Ureter (tissue), 1 donor: ENCODE data around the gene SLC2A1. TPM values are rescaled to one million over a fixed set of nuclear protein-coding genes. Genes with fewer than 3 reads are reported as not detected.

ENCODE experiments used
- DNase-seq: peaks from one replicate; pipeline ENCODE4 v3.0.0-alpha.2; 2020; ENCODE audit warnings: low spot score
- total RNA-seq: library from RNA; stranded (reverse); gene quantifications from one replicate; pipeline ENCODE4 v1.2.4, GENCODE V29; 2023
- donor health status: DM: yes; HTN: yes; CAD: no.

The SLC2A1 gene
- total RNA-seq, 1 donor from 2014 or later, result 246 TPM

DNA sequence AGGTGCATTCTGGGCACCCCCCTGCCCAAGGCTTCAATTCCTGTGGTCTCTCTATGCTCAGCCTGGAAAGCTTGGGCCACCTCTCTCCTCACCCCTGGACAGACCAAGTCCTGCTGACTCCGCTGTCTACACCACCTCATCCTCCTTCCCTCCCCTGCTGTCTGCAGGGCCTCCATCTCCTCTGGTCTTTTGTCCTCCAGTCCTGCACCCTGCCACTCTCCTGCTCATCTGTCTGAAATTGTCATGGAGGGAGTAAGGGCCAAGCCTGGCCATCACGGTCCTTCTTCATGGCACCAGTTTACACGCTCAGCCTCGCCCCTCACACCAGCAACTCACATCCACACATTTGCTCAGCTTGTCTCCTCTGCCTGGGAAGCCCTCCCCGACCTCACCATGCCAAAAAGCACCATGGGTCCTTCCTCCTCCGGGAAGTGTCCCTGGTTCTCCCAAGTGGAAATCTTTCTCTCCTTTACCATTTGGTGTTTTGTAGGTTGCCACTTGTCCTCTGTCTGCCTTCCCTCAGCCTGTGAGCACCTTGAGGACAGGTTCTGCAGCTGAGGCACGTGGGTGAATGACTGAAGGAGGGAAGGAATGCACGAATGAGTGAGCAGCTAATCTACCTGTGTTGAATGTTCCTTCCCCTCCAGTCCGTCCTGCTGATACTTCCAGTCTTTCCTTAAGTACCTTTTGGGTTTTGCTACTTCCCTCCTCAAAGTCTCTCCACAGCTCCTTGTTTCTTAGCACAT is 2.1 kb upstream of the SLC2A1 start:
- no peak for DNase-seq

DNA sequence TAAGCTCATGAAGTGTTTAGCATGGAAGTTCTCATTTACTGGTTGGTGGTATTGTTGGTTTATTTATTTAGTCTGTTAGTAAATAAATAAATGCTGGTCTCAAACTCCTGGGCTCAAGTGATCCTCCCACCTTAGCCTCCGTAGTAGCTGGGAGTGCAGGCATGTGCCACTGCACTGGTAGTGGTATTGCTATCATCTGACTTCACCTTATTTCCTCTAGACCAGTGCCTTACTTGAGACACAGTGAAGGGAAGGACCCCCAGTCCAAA is 1.4 kb upstream of the SLC2A1 start:
- DNase-seq, result no peak

DNA sequence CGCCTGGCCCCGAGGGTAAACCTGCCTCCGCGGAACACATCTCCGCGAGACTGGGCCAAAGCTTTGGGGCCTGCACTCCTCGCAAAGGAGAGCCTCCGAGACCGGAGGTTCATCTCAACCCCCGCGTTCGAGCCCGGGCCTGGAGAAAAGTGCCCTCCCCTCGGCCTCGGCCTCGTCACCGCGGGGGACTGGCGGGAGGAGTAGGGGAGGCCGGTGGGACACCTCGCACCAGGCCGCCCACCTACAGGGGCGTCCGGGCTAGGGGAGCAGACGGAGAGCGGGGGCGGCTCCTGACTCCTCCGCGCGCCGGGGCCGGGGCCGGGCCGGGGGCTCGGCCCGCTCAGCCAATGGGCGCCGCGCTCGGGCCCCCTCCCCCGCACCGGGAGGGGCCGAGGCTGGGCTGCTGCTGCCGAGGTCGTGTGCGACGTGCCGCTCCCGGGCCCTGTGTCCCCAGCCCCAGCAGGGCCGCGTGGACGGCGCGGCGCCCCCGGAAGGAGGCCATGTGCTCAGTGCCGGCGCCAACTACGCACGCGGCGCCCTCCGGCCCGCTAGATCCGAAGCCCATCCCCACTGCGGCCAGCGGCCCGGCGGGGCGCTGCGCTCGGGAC is 684 bp downstream of the SLC2A1 start:
- no peak for DNase-seq

DNA sequence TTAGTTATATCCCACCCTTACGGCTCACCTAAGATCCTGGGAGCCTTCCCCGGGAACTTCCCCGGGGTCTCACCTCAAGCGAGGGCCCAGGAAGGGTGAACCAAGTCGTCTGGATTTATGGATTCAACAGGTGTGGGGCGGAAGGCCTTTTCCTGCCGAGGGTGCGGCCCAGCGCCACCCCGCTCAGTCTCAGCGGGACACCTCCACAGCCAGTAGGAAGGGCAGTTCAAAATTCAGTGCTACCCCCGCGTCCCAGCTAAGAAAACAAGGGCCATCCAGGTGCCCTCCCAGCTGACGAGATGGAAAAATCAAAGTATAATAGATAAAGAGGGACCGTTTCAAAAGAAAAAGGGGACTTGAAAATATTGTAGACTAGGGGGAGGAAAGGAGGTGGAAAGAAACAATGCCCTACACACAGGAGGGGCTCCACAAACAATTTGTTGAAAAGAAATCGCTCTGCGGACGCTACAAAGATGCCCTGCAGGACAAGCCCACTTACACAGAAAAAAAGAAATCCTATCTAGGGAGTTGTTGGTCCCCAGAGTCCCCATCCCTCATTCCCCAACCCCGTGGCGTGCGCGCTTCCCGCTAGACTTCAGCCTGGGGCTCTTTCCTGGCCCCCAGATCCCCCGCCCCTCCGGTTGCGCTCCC is 1.3 kb downstream of the SLC2A1 start:
- no peak for DNase-seq

DNA sequence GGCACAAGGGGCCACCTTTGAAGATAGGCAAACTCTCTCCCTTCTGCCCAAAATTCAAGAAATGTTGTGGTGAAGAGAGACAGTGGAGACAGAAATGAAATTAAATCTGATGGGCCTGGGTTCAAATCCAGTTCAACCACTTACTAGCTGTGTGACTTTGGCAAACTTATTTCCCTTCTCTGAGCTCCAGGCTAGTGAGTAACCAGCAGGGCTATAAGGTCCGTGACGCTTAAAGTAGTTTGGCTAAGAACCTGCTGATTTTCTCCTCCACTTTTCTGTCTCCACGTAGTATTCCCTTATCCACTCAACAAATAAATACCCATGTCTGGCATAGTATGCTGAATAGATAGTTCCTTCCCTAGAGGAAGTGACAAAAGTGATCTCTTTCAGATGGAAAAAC is 1.9 kb downstream of the SLC2A1 start:
- DNase-seq, result no peak

DNA sequence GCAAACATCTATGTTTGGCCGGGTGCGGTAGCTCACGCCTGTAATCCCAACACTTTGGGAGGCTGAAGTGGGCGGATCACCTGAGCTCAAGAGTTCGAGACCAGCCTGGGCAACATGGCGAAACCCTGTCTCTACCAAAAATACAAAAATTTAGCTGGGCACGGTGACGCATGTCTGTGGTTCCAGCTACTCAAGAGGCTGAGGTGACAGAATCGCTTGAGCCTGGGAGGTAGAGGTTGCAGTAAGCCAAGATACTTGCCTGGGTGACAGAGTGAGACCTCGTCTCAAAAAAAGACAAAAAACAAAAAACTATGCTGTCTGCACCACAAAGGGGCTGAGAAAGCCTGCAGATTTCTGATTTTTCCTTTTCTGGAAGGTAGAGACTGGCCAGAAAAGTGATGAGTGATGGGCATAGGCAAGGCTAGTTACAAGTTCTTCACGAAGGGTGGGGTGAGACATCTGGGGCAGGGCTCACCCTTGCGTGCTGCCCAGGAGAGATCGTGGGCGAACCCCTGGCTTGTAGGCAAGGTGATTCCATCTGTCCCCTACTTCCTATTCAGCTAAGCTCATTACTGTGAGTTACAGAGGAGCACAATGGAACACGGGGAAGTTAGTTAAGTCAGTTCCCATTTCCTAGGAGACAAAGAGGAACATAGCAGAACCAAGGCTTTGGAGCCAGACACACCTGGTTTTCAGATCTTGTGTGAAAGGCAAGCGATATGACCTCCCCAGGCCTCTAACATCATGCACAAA is 3.2 kb downstream of the SLC2A1 start:
- no peak for DNase-seq

DNA sequence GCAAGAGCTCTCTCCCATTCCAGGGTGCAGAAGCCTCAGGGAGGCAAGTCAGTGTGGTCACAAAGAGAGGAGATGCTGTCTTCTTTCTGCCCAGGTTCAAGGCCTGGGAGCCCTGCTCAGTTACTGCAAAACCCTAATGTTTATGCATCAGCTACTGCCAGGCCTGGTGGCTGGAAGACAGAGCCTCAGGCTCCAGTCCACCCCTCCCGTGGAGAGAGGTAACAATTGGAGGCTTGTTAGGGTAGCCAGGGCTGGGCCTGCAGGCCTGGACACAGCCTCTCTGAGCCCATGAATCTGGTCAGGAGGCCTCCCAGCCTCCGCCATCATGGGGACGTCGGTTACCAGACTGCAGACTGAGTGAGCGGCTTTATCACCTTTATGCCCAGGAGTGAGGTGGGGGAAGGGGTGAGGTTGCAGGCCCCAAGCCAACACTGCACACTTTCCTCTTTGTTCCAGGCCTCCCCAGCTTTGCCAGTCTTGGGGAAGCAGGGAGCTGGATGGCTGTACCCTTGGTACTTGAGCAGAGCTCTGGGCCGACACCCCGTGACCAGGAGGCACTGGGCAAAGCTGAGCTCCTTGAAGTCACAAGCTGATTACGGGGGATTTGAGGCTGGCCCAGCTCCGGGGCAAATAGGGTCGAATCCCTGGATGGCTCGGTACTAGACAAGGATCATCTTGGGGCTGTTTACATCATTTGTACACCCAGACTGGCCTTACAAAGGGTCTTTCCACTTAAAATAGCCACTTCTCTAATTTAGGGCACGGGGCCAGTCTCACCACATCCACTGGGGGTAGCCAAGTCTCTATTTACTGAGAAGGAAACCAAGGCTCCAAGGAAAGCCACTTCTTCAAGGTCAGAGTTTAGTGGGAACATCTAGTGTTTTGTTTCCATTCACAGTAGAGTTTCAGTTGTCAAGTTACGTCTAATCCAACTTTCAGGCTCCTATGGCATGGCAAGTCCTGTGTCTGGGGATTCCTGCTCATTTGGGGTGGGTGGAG is 5.2 kb downstream of the SLC2A1 start:
- DNase-seq, result peak; percentile 41

DNA sequence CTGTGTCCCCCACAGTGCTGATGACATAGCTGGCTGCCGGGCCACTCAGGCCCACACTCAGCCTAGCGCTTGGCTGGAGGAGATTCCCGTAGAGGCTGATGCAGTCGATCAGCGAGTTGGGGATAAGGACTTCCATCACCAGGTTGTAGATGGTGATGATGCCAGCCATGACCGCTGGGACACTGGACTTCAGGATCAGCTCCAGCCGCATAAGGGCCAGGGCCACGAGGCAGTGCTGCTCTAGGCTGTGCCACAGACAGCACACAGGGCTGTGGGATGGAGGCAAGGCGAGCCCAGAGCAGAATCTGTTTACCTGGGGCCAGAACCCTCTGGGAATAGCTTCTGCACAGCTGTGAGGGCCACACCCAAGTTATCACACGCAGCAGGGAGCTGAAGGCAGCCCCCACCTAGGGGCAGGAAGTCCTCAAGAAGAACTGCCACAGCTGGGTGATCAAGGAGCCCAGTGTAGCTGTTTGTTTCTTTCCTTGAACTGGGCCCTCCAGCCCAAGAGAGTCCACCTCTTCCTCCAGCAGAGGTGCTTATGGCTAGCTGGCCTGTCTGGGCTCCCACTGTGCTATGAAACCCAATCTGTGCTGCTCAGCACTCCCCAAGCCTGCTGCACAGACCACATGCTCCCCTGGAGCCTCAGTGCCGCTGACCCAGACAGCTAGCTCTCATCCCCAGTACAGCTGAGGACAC is 6.2 kb downstream of the SLC2A1 start:
- DNase-seq, result peak; percentile 44

DNA sequence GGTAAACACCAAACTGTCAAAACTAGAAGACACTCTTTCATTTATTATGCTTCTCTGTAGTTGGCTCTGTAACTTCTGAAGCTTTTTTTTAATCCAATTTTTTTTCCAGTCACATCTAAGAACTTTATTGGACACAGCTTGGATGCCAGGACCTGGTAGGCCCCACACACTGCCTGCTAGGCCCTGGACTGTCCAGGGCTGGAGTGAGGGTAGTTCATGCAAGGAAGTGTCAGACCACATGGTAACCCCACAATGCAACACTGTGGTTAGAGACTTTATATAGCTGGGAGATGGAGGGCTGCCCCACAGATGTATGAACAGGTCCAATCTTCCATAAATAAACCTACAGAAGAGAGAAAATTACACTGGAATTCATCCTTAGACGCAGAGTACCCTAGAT is 7.1 kb downstream of the SLC2A1 start:
- no peak for DNase-seq

DNA sequence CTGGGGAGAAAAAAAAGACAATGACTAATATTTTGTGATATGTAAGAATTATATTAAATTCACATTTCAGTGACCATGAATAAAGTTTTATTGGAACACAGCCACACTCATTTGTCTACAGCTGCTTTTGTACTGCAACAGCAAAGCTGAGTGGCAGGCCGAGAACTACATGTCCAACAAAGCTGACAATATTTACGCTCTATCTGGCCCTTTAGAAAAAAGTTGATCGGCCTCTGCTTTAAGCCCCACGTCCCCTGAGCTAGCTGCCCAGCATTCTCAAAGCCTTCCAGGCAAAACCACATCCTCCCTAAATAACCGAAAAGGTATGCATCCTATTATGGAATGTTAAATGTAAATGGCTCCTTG is 8.6 kb downstream of the SLC2A1 start:
- DNase-seq, result no peak

DNA sequence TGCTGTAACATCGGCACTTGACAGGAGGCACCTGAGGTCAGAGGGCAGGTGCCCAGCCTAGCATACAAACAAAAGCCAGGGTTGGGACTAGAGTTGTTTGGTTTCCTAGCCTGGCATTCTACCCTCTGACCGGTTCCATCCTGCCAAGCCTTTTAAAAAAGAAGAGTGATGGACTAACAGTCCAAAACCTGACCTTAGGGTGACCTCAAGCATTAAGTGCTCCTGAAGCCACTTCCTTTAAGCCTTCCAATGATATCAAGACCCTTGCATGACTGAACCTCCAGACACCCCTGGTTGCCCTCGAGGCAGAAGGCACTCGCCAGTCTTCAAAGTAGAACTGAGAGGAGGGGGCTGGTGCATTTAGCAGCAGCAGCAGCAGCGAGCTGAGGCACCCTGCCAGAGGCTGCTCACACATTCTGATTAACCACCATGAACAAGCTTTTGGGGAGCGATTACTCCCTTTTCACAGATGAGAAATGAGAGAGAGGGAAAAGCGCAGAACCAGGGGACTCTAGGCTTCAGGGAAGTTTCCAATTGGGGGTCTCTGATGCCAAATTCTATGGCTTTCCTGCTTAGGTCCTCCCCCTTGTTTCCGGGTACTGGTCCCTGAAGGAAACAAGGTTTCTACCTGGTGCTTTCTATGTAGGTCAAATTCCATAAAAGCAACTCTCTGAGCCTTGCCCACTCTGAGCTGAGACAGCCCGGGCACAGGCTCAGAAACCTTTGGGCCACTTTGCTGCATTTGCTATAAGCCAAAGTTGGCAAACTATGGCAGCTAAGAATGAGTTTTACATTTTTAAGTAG is 9.2 kb downstream of the SLC2A1 start:
- no peak for DNase-seq

DNA sequence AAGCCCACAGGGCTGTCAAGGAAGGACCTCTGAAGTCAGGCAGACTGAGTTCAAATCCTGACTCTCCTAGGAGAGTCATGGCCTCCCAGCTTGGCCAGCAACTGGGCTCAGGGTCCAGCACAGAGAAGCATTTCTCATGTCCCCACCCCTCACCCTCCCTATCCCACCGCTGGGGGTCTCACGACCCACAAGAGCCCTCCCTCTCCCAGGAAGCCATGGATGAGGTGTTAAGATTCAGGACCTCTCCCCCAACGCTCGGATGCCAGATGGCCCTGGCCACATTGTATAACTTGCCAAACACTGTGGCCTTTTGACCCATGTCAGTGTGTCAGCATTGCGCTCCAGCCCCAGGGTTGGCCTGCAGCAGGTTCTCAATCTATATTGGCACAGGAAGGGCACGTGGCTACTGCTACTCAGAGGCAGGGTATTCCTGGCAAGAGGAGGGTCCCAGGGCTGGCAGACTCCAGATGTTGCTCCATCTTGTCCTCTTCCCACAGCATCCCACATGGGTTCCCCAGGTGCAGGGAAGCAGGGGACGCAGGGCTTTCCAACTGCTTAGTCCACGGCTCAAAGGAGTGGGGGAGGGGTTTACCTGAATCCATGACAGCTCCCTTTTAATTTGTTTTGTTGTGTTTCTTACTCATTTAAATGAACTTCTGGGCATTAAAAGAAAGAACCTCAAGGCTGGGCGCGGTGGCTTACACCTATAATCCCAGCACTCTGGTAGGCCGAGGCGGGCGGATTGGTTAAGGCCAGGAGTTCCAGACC is 10.5 kb downstream of the SLC2A1 start:
- no peak for DNase-seq

DNA sequence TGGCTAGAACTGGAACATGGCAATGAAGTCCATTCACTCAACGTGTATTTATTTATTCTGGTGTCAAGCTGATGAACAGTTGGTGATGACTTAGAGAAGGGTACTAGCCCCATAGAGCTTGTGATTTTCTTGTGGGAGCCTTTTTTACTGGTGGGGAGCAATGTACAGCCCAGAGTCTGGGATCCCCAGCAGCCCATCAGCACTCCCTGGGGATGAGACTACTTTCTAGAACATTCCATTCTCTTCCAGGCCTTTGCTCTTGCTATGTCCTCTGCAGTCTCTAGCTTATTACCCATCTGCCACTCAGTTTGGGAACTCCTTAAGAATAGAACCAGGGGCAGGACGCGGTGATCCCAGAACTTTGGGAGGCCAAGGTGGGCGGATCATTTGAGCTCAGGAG is 11.6 kb downstream of the SLC2A1 start:
- DNase-seq, result no peak

DNA sequence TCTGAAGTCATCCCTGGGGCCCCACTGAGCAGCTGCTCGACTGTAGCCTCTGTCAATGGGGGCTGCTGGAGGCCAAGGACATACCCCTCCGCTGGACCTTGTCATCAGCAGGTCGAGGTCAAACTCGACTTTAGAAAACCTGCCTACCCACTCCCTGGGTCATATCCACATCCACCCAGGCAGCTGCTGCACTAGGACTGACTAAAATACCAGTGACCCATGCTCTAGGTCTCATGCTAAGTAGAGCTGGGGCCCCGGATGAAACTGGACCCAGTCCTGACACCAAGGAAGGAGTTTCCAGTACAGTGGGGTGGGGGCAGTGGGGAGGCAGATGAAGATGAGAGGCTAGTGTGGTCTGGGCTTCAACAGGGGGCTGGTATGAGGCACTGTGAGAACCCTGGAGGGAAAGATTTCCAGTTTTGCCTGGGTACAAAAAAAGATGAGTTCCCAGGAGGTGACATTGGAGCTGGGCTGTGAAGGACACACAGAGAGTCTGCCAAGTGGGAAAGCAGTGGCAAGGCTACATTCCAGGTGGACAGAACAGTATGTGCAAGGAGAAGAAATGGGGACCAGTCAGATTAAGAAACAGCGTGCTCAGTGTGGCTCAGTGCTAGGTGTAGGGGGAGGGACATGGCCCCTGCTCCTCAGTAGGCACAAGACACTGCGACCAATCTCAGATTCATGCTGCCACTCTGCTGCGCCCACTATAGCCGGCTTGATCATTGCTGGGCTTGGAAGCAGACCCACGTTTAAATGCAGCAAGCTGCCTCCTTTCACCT is 12.4 kb downstream of the SLC2A1 start:
- no peak for DNase-seq

DNA sequence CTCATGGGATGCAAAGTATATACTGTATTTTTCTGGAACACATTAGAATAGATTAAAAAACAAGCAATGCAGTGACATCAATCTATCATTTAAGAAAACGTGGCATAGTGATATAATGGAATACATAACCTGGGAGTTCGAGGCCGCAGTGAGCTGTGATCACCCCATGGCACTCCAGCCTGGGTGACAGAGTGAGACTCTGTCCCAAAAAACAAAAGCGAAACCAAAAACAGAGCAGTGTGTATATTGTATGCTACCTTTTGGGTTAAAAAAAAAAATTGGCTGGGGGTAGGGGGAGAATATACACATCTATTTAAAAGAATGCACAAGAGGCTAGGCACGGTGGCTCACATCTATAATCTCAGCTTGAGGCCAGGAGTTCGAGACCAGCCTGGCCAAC is 13.5 kb downstream of the SLC2A1 start:
- DNase-seq, result no peak

DNA sequence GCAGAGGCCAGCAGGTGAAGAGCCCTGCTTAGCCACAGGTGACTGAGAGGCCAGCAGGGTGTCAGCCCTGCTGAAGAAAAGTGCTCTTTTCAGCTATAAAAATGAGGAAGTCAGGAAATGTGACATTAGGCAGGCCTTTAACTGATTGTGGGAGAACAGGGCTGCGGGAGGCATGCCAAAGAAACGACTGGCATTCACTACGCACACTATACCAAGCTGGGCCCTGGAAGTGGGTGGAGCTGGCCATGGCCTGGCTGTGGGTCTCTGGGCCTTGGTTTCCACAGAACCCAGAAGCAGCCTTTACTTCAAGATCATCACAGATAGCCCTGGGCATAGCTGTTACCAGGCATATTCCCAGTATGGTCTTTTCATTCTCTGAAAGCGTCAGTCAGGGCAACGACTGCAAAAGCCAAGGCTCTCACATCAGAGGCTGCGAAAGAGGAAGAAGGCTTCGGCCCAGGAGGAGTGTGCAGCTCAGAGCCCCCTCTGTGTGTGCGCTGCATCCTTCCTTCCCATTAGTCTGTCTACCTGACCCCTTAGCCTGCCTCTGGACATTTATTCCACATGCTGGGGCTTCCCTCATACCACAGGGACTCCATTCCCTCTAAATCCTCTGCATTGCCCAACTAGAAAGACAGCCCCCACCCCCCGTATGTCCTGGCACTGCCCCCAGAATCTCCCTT is 14.3 kb downstream of the SLC2A1 start:
- DNase-seq, result no peak

DNA sequence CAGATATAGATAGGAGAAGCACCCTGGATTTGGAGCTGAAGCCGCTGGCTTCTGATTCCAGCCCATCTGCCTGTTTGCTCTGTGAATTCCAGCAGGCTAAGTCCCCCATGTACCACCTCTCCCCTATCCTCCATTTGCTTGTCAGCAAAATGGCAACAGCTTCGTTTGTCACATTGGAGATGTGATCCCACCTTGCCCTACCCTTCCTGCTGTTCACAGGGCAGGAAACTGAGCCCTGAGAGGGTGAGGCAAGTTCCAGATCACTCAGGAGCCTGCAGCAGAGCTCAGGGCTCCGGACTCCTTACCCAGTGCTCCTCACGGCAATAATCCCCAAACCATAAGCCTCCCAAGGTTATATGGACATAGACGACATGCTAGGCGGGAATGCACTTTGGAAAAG is 14.9 kb downstream of the SLC2A1 start:
- DNase-seq, result no peak

DNA sequence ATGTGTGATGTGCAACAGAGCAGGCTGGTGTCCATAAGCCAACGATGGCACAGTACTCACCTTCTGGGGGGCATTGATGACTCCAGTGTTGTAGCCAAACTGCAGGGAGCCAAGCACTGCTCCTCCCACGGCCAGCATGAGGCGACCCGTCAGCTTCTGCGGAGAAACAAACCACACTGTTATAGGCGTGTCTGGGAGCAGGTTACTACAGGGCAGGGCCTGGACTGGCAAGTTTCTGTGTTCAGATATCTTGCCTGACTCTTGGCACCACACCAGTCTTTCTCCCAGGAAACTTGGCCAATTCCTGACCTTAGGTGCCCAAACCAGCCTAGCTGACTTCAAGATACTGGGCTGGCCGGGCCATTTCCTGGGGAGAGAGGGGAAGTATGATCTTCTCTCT is 15.5 kb downstream of the SLC2A1 start:
- peak; percentile 89 for DNase-seq
